T-helper 2 cell (primary cell): ENCODE measurements around the gene ZNF618.
A peak's percentile ranks its signal among the peaks of the same experiment; 100 is the strongest.

Experiments
- DNase-seq, 5 experiments: peaks; one replicate each; pipeline versions ENCODE4 v3.0.0 to v3.0.0-alpha.2; 2012 to 2022

ZNF618 gene

GRCh38 chr9:113885183-113886025 is 9.3 kb downstream of the ZNF618 start:
- no peak for DNase-seq

GRCh38 chr9:113886026-113886369 is 9.9 kb downstream of the ZNF618 start:
- DNase-seq, result no peak

- peak in 1 of 5 experiments; percentile 12 for DNase-seq
Observed at GRCh38 chr9:113886466-113886865, 10.4 kb downstream of the ZNF618 start.

- DNase-seq, result no peak
Observed at GRCh38 chr9:113886933-113887332, 10.8 kb downstream of the ZNF618 start.

- DNase-seq, result no peak
Observed at GRCh38 chr9:113887436-113887835, 11.3 kb downstream of the ZNF618 start.

GRCh38 chr9:113888336-113888735 is 12.2 kb downstream of the ZNF618 start:
- no peak for DNase-seq

- DNase-seq, result no peak
Observed at GRCh38 chr9:113888976-113889375, 12.9 kb downstream of the ZNF618 start.

GRCh38 chr9:113890704-113891103 is 14.6 kb downstream of the ZNF618 start:
- DNase-seq, result no peak

GRCh38 chr9:113892861-113893491 is 16.9 kb downstream of the ZNF618 start:
- no peak for DNase-seq

- no peak for DNase-seq
Observed at GRCh38 chr9:113894166-113894565, 18.1 kb downstream of the ZNF618 start.

- DNase-seq, result no peak
Observed at GRCh38 chr9:113895526-113895925, 19.4 kb downstream of the ZNF618 start.

GRCh38 chr9:113896713-113897112 is 20.6 kb downstream of the ZNF618 start:
- DNase-seq, result no peak

GRCh38 chr9:113898151-113898550 is 22.0 kb downstream of the ZNF618 start:
- no peak for DNase-seq

GRCh38 chr9:113898596-113898995 is 22.5 kb downstream of the ZNF618 start:
- DNase-seq, result no peak

GRCh38 chr9:113899205-113899604 is 23.1 kb downstream of the ZNF618 start:
- DNase-seq, result no peak

GRCh38 chr9:113901221-113901688 is 25.1 kb downstream of the ZNF618 start:
- DNase-seq, result no peak

- DNase-seq, result no peak
Observed at GRCh38 chr9:113903514-113904077, 27.5 kb downstream of the ZNF618 start.

GRCh38 chr9:113906411-113907110 is 30.5 kb downstream of the ZNF618 start:
- no peak for DNase-seq

- DNase-seq, result no peak
Observed at GRCh38 chr9:113907282-113907681, 31.2 kb downstream of the ZNF618 start.

- no peak for DNase-seq
Observed at GRCh38 chr9:113909421-113909820, 33.3 kb downstream of the ZNF618 start.

GRCh38 chr9:113910036-113910639 is 34.0 kb downstream of the ZNF618 start:
- DNase-seq, result no peak

GRCh38 chr9:113911850-113912557 is 35.9 kb downstream of the ZNF618 start:
- DNase-seq, result no peak
